Glomerular visceral epithelial cell (primary cell): ENCODE results near the gene ASMTL.
"Not testable (repeated sequence)": the region's sequence is repeated elsewhere in the genome, so short reads cannot be mapped to it uniquely, and the experiment has no call there.

Experiments
- DNase-seq: peaks from one replicate; pipeline ENCODE4 v3.0.0-alpha.2; 2016; ENCODE audit errors: extremely low spot score

Gene ASMTL

GRCh38 chrX:1452516-1453394 is at the start of gene ASMTL:
Gene ASMTL (minus strand): TSS chrX:1452909. CDS start chrX:1452840, 69 bp downstream.
- DNase-seq: peak; percentile 99

DNA sequence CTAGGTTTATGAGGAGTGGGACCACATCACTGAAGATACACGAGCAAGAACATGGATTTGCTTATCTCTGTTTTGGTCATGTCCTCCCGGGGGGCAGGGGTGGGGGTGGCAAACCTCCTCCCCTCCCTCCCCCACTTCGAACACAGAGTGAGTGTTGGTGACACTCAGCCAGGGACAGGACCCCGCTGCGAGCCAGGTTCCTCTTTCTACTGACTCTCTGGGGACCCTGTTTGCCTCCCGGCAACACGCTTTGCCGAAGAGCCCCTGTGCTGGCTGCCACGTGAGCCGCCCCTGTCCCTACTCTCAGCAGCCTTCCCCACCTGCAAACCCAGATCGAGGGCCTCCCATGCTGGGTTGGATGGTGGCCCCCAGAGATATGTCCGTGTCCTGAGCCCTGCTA is 49.5 kb upstream of the ASMTL start:
- no peak for DNase-seq

GRCh38 chrX:1500701-1501624 is 48.3 kb upstream of the ASMTL start:
- DNase-seq: no peak

DNA sequence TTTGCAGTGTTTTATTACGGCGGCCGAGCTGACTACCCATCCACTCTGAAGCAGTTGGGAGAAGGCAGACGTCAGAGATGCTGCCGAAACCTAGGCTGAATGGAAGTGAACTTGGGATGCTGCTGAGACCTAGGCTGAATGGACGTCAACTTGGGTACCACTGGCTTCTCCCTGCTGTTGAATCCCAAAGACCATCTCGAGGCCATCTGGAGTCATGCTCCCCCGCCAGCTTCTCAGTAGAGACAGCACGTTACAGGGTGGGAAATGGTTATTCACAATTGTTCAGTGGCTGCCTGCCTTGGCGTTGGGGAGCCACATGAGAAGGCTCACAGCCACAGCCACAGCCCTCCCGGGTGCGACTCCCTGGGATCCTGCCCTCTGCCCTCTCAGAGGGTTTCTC is 43.4 kb upstream of the ASMTL start:
- no peak for DNase-seq

- DNase-seq: no peak
Measured at GRCh38 chrX:1493877-1494510, 41.3 kb upstream of the ASMTL start.

- no peak for DNase-seq
Measured at GRCh38 chrX:1493412-1493811, 40.7 kb upstream of the ASMTL start.

GRCh38 chrX:1492421-1493012 is 39.8 kb upstream of the ASMTL start:
- DNase-seq: no peak

GRCh38 chrX:1491851-1492349 is 39.2 kb upstream of the ASMTL start:
- peak; percentile 10 for DNase-seq

DNA sequence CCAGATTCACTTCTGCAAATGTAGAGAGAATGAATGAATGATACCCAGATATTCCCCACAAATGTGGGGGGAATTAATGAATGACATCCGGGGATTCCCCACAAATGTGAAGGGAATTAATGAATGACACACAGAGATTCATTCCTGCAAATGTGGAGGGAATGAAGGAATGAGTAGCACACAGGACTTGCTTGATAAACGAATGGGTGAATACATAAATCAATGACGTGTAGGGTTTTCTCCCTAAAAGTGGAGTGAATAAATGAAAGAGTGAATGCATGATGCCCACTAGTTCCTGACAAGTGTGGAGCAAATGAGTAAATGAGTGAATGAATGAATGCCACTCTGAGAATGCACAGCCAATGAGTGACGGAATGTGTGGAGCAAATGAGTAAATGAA is 38.5 kb upstream of the ASMTL start:
- not testable (repeated sequence) for DNase-seq

- not testable (repeated sequence) for DNase-seq
Measured at GRCh38 chrX:1490723-1491122, 38.0 kb upstream of the ASMTL start.

GRCh38 chrX:1489354-1489753 is 36.6 kb upstream of the ASMTL start:
- not testable (repeated sequence) for DNase-seq

GRCh38 chrX:1488745-1489144 is 36.0 kb upstream of the ASMTL start:
- no peak for DNase-seq

- no peak for DNase-seq
Measured at GRCh38 chrX:1488141-1488540, 35.4 kb upstream of the ASMTL start.

DNA sequence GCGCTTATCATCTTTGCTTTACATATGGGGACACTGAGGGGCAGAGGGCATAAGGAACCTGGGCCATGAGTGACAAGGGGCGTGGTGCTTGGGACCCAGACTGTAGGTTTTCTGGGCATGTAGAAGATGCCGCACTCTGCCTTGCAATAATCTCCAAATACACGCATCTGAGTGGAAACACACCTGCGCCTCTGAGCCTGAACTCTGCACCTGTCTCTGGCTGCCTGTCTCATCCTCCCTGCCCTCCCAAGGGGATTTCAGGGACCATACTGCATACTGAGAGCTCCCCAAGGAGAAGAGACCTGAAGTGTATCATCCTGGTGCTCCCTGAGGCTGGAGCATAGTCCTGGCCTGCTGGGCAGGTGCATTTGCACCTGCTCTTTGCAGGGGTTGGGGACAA is 34.7 kb upstream of the ASMTL start:
- DNase-seq: no peak

DNA sequence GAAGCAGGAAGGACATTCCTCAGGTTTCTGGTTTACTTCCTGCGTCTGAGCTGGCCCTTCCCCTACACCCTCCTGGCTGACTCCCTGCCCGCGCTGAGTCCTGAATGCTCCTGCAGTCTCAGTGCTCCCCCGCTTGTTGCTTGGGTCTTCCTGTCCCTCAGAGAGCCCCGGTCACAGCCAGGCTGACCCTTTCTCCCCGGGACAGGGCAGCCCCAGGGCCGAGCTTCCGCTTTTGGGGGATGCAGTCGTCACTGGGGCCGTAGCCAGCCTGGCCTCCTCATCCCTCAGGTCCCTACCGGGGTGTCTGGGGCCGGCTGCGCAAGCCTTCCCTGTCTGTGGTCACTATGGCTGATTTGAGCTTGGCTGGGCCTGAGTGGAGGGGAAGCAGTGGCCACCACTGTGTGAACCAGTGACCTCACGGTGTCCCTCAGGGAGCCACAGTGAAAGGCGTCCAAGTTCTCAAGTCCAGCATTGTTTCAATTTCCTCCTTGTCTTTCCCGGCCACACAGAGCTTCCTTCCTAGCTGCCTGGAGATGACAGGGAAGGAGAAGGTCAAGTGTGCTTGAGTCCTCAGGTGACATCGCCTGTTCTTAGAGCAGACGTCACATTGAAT is 34.1 kb upstream of the ASMTL start:
- DNase-seq: no peak

- no peak for DNase-seq
Measured at GRCh38 chrX:1486177-1486576, 33.5 kb upstream of the ASMTL start.

GRCh38 chrX:1485033-1485432 is 32.3 kb upstream of the ASMTL start:
- DNase-seq: no peak

- DNase-seq: no peak
Measured at GRCh38 chrX:1484638-1485019, 31.9 kb upstream of the ASMTL start.

DNA sequence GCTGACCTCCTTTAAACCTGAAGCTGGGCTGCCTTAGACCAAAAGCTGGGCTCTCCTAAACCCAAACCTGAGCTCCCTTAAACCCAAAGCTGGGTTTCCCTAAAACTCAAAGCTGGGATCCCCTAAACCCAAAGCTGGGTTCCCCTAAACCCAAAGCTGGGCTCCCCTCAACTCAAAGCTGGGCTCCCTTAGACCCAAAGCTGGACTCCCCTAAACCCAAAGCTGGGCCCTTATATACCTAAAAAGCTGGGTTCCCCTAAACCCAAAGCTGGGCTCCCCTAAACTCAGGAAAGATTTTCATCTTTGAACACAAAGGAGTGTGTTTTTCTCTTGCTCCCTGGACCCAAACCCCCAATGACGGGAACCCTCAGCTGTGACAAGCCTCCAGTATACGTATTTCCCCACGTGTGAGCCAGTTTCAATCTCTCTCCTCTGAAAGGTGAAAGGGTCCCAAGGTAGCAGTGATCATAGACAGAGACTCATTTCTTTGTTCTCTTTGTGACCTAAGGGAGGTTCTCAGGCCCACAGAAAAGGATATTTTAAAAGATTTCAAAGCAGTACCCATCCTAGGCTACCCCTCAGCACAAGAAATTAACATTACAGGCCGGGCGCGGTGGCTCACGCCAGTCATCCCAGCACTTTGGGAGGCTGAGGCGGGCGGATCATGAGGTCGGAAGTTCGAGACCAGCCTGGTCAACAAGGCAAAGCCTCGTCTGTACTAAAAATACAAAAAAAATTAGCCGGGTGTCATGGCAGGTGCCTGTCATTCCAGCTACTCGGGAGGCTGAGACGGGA is 31.3 kb upstream of the ASMTL start:
- no peak for DNase-seq

- not testable (repeated sequence) for DNase-seq
Measured at GRCh38 chrX:1482530-1482928, 29.8 kb upstream of the ASMTL start.
